Measurements from ENCODE around the gene TPCN2.

TPCN2 gene

GRCh38 chr11:69154211-69154913 lies 105.6 kb downstream of the TPCN2 start:
- DNase-seq, result no peak

GRCh38 chr11:69154938-69155301 lies 106.2 kb downstream of the TPCN2 start:
- no peak for DNase-seq

DNA sequence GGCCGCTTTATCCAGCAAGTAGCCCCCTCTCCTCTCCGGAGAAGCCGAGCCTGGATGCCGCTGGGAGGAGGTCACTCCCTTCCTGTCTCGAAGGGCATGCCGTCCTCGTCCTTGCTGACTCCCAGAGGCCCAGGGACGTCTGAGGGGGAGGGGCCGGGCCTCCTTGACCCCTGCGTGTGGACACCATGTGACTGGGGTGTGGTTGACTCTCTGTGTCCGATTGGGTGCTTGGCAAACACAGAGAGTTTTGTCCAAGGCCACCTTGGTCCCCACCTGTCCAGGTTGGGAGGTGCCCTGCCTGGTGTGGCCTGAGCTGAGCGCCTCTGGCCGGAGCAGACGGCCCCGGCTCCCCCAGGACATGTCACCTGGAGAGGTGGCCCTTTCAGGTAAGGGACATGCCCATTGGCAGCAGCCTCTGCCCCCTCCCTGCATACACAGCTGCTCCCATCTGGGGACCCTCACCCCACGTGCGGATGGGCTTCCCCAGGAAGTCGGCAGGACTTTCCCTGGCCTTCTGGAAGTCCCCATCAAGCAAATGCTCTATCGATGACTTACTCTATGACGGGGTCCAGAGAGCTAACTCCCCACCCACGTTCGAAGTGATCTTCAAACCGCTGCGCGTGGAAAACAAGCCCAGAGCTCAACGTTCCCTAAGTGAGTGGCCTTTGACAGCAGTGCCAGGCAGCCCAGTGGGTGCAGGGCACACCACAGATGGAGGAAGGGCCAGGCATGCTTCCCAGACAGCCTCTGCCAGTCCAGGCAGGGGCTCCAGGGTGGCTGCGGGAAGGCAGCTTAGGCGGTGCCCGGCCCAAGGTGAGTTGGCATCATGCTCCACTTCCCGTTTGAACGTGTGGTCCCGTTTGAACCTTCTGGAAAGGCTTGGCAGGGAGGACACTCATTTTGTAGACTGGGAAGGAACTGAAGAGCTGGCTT lies 106.8 kb downstream of the TPCN2 start, which contains the start of gene SMIM38:
SMIM38 (plus strand) TSS at position 634 of the 933 bp plus-strand sequence. CDS start 1,912 bp downstream, outside the sequence.
- no peak for DNase-seq

DNA sequence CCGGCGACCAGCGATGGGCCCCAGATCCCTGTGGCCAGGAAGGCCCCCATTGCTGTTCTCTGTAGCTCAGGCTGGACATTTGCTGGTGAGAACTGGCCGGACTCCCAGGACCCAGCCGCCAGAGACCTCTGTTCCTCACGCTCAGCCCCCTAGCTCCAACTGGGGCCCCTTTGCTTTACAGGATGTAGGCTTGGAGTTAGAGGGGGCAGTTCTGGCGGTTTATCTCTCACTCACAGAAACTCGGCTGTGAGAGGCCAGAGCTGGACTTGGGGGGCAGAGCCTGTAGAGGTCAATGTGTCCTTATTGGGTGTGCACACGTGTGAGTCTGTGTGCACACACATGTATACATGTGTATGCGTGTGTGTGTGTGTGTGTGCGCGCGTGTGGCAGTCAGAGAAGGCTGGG lies 107.5 kb downstream of the TPCN2 start:
- DNase-seq, result peak; percentile 48

- no peak for DNase-seq
Measured at GRCh38 chr11:69156673-69157155, 108.0 kb downstream of the TPCN2 start.

- peak; percentile 88 for DNase-seq
Measured at GRCh38 chr11:69157156-69157821, 108.6 kb downstream of the TPCN2 start.

- DNase-seq, result no peak
Measured at GRCh38 chr11:69157822-69158231, 109.1 kb downstream of the TPCN2 start.

GRCh38 chr11:69158301-69159149 lies 109.8 kb downstream of the TPCN2 start:
- no peak for DNase-seq

- DNase-seq, result no peak
Measured at GRCh38 chr11:69159150-69159852, 110.6 kb downstream of the TPCN2 start.

DNA sequence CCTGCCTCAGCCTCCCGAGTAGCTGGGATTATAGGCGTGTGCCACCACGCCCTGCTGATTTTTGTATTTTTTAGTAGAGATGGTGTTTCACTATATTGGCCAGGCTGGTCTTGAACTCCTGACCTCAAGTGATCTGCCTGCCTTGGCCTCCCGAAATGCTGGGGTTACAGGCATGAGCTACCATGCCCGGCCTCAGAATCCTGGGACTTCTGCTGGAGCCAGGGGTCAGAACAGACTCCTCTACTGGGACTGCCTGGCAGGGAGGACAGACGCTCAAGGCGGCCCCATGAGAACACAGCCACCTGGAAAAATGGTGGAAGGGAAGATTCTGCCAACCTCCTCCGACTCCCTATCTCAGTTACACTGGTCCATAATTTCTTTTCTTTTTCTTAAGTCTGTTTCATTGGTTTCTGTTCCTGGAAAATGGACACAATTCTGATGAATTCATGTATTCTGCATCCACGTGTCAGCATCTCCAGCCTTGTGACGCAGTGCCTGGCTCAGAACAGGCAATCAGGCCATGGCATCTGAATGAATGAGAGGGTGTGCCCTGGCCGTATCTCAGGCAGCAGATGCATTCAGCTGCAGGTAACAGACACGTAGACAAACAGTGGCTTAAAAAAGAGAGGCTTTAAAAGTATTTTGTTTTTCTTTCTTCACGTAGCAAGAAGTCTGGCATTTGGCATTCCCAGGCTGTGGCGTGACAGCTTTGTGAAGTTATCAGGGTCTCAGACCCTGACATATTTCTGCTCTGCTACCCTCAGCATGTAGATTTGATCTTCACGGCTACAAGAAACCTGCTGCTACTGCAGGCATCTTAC lies 111.8 kb downstream of the TPCN2 start:
- DNase-seq, result no peak

GRCh38 chr11:69161117-69161407 lies 112.3 kb downstream of the TPCN2 start:
- no peak for DNase-seq

- no peak for DNase-seq
Measured at GRCh38 chr11:69162505-69162904, 113.8 kb downstream of the TPCN2 start.

GRCh38 chr11:69163842-69164241 lies 115.1 kb downstream of the TPCN2 start:
- DNase-seq, result no peak

DNA sequence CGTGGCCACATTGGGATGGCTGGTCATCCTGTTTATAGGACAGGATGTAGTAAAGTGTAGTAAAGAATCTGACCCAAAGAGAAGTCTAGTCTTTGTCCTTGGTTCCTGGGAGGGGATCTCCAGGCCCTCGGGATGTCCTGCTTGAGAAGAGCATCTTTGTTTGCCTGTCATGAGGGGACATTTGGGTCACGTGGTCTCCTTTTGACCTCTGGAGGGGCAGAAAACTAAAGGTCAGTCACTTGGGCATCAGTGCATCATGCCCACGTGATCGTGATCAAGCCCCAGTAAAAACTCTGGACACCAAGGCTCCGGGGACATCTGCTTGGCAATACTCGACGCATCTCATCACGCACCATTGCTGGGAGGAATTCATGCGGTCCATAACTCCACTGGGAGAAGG lies 116.1 kb downstream of the TPCN2 start:
- no peak for DNase-seq

GRCh38 chr11:69165775-69166174 lies 117.0 kb downstream of the TPCN2 start:
- DNase-seq, result no peak

- DNase-seq, result peak; percentile 67
Measured at GRCh38 chr11:69166218-69167115, 117.7 kb downstream of the TPCN2 start.

DNA sequence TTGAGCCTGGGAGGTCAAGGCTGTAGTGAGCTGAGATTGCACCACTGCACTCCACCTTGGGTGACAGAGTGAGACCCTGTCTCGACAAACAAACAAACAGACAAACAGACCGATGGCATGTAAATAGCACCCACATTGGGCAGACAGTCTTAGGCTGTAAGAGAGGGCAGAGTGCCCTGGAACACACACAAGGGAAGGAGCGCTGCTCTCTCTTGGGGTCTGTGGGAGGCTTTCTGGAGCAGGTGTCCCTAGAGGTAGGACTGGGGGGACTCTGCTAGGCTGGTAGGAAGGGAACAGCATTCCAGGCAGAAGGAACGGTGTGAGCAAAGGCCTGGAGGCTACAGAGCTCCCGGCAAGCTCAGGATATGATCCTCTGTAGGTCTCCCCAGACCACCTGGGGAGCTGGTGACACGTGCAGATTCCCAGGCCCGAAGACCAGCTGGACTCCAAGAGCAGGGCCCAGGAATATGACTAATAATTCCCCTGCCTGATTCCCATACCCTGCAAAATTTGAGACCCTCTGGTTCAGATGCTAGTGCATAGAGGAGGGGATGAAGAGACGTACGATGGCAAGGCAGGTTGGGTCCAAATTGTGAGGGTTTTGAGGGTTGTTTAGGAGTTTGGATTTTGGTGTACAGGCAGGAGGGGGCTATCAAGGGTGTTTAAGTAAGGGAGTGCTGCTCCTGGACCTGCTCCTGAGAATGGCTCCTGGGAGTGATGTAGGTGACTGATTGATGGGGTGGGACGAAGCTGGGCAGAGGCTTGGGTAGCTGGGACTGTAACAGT lies 118.6 kb downstream of the TPCN2 start:
- no peak for DNase-seq

DNA sequence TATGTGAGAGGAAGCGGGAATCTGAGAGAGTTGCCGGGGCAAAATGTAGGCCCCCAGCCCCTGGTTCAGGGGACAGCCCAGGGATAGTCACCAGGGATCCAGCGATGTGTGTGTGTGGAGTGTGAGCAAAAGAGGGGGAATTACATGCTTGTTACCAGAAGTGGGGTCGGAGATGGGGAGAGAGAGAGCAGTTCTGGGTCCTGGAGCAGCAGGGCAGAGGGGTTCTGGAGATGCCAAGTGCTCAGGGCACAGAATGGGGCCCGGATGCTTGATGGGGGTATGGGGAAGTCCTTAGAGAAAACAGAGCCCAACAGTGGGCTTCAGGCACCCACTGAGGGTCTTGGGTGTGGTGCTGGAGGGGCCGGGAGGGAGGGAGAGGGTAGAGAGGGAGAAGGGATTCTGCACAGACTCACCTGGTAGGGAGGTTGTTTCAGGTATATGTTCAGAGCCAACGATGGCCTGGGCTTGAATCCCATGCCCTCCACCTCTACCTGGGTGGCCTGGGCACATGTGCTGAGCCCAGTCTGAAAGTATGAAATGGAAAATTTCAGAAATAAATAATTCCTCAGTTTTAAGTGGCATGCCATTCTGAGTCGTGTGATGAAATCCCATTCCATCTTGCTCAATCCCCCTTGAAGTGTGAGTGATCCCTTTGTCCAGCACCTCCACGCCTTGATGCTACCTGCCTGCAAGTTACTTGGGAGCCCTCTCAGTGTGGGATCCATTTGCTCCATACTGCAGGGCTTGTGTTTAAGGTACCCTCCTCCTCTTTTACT lies 119.4 kb downstream of the TPCN2 start:
- DNase-seq, result no peak
